ENCODE data around the gene APBB2.

The APBB2 gene

DNA sequence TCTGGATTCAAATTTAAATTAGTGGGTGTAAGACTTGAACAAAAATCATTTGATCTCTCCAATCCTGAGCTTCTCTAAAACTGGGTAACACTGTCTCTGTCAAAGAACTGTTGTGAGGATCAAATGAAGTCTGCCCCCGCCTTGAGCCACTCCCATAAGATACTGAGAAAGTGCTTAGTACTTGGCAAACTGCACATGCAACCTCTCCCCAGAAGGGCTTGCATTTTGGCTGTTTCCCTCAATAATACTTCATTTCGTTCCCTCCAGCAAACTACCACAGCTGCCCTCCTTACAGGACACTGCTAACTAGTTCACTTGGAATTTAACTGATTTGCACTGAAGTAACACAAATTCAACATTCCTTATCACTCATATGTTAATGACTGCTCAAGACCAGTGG is 79.8 kb downstream of the APBB2 start:
- DNase-seq (ENCODE audit: low spot score): no peak

DNA sequence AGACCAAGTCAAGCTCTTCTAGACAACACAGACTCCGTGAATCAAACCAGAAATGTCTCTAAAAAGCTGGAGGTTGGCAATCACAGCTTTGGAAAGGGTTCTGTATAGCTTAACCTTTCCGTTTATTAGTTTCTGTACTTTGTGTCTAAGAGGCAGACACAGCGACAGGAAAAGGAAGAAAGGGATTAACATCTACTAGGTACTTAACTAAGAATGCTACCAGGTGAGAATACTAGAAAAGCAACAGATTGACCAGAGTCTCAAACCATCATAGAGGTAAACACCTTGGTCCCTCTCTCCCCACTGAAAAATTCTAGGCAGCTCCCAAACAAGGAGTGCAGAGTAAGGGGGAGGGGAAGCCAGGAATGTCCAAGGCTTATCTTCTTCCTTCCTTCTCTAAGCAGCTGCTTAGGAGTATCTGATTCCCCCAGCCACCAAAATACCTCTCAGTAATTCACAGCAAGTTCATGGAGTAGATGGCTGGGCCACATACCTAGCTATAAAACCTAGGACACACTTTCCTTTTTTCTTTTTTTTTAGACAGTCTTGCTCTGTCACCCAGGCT is 80.8 kb downstream of the APBB2 start:
- no peak for DNase-seq (ENCODE audit: low spot score)

DNA sequence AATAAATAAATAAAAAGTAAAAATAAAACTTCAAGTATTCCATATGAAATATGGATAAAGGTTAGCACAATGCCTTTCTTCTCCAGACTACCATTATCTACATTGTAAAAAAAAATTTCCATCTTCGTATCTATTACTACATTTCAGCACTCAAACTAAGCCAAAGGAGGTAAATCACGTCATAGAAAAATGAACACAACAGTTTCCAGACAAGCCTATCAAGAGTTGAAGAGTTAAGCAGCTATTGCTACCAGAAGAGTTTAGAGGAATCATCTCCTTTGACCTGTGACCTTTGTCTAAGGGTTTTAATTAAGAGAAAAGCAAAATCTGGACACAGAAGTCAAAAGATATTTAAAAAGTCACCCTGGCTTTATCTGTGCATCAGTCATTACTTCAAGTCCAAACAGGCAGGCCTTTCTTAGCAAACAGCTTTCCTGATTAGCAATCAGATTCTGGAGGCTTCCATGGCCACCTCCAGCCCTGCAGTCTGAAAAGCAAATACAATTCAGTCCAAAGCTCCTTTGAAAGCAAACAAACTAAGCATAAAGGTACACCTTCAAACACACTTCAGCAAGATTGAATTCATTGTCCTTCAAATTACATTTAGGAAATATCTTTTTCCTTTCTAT is 82.2 kb downstream of the APBB2 start:
- no peak for DNase-seq (ENCODE audit: low spot score)

- no peak for DNase-seq (ENCODE audit: low spot score)
Measured at GRCh38 chr4:41129936-41130440, 84.4 kb downstream of the APBB2 start.

DNA sequence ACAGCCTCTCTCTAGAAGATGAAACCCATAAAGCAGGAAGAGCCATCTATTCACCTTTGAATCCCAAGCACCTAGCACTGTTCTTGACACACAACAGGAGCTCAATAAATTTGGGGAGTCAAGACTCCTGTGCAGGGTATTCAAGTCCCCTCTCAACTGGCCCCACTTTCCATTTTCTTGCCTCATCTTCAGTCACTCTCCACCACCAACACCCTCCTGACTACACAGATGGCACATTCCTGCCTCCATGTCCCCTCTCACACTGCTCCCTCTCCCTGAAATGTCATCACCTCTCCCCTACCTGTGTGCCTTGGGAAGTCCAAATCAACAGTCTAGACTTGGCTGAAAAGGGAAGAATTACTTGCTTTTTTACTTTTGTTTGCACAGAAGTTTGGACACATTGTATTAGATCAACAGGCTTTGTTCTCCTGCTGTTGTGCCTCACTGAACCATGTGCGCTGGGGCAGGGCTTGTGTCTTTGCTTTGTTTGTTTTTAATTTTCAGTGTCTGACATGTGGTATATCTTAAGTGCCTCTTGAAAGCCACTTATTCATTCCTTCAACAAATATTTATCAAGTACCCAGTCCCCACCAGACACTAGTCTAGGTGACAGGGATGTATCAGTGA is 85.1 kb downstream of the APBB2 start:
- DNase-seq (ENCODE audit: low spot score): no peak

GRCh38 chr4:41125558-41126311 is 88.6 kb downstream of the APBB2 start:
- DNase-seq (ENCODE audit: low spot score): no peak

DNA sequence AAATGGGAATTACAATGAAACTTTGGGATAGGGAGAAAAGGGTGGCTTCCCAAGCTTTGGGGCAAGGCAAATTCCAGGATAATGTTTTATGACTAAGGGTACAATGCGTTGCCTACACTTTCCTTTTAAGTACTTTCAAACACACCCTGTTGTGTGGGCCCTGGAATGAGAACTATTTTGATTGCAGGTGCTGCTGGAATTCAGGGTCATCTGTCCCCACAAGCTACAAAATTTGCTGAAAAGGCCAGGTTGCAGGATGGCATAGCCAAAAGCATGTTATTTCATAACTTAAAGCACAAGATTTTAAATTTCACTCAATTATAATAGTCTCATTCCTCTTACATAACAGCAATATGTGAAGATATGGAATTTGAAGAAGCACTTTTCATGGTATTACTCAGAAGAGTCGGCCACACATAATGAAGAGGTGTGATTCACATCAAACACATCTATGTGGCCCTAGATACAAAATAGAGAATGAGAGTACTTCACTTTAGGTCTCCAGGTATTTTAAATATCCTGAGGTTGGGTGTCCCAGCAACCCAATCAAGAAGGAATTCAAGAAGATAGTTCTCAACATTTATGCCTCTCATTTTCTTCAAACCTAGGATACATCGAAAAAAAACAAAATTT is 89.3 kb downstream of the APBB2 start:
- DNase-seq (ENCODE audit: low spot score): no peak

GRCh38 chr4:41122775-41123174 is 91.6 kb downstream of the APBB2 start:
- DNase-seq (ENCODE audit: low spot score): no peak

- DNase-seq (ENCODE audit: low spot score): no peak
Measured at GRCh38 chr4:41122309-41122708, 92.0 kb downstream of the APBB2 start.

- no peak for DNase-seq (ENCODE audit: low spot score)
Measured at GRCh38 chr4:41121906-41122305, 92.4 kb downstream of the APBB2 start.

GRCh38 chr4:41120297-41121217 is 93.8 kb downstream of the APBB2 start:
- no peak for DNase-seq (ENCODE audit: low spot score)

GRCh38 chr4:41119867-41120295 is 94.5 kb downstream of the APBB2 start:
- no peak for DNase-seq (ENCODE audit: low spot score)

- no peak for DNase-seq (ENCODE audit: low spot score)
Measured at GRCh38 chr4:41111791-41112190, 102.6 kb downstream of the APBB2 start.

- DNase-seq (ENCODE audit: low spot score): no peak
Measured at GRCh38 chr4:41110050-41110449, 104.3 kb downstream of the APBB2 start.

DNA sequence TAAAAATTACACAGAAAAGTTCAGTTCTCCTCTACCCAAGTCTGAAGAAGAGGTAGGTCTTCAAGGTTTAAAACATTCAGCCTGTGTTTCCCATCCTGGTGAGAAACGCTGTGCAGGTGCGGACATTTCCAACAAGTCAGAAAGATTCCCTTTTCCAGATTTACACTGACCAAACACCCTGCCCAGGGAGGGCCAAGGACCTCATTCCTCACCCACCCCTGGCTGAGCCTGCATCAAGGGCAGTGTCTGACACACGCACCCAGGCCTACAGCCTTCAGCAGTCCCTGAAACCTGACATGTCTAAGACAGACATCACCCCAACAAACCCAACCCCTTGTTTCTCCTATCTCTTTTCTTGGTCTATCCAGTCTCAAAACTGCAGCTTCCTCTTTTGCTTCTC is 105.9 kb downstream of the APBB2 start:
- no peak for DNase-seq (ENCODE audit: low spot score)

DNA sequence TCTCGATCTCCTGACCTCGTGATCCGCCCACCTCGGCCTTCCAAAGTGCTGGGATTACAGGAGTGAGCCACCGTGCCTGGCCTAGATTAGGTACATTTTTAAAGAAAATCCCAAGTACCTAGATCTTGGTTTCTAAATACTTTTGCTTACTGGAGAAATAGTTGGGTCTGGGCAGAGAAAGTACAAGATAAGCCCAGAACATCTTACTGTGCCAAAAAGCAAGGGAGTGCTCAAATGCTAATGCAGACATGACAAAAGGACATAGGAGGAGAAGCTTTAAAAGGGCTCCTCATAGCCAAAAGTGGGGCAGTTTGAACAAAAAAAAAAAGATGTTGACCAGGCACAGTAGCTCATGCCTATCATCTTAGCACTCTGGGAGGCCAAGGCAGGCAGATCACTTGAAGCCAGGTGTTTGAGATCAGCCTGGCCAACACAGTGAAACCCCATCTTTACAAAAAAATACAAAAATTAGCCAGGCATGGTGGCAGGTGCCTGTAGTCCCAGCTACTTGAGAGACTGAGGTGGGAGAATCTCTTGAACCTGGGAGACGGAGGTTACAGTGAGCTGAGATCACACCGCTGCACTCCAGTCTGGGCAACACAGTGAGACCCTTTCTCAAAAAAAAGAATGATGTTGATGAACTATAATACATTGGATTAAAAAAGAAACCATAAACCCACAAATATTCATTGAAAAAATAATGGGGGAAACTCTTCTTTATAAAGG is 107.5 kb downstream of the APBB2 start:
- no peak for DNase-seq (ENCODE audit: low spot score)

GRCh38 chr4:41106081-41106480 is 108.3 kb downstream of the APBB2 start:
- no peak for DNase-seq (ENCODE audit: low spot score)

GRCh38 chr4:41104155-41104554 is 110.2 kb downstream of the APBB2 start:
- DNase-seq (ENCODE audit: low spot score): no peak

- no peak for DNase-seq (ENCODE audit: low spot score)
Measured at GRCh38 chr4:41103657-41104056, 110.7 kb downstream of the APBB2 start.

GRCh38 chr4:41102414-41103092 is 111.8 kb downstream of the APBB2 start:
- no peak for DNase-seq (ENCODE audit: low spot score)

All from CD4-positive, alpha-beta T cell treated with Interleukin-6 at 100 ng/mL for 8 hours (primary cell).